Measurements from ENCODE around the gene RNPEP.

RNPEP gene

DNA sequence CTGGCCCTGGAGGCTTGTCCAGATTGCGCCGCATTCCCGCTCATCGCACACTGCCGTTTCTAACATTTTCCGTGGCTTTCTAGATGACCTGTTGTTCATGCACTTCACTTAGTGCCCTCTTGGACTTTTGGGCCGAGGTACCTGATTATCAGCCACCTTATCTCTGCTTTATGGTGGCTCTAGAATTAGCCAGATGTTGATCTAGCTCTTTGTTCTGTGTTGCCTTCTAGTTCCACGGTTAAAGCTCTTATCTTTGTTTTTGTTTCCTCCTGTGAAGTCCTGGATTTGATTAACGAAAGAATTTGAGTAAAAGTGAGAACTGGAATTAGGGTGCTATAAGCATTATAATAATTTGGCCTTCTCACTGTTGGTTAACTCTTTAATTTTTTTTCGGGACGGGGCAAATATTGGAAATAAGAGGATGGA, 945 bp downstream of the RNPEP start:
- H3K4me3 ChIP-seq (replicated peaks; ENCODE audit: low read depth, low read length), result peak overlapping the region; percentile 54
- TF ChIP-seq, protein P1, sequence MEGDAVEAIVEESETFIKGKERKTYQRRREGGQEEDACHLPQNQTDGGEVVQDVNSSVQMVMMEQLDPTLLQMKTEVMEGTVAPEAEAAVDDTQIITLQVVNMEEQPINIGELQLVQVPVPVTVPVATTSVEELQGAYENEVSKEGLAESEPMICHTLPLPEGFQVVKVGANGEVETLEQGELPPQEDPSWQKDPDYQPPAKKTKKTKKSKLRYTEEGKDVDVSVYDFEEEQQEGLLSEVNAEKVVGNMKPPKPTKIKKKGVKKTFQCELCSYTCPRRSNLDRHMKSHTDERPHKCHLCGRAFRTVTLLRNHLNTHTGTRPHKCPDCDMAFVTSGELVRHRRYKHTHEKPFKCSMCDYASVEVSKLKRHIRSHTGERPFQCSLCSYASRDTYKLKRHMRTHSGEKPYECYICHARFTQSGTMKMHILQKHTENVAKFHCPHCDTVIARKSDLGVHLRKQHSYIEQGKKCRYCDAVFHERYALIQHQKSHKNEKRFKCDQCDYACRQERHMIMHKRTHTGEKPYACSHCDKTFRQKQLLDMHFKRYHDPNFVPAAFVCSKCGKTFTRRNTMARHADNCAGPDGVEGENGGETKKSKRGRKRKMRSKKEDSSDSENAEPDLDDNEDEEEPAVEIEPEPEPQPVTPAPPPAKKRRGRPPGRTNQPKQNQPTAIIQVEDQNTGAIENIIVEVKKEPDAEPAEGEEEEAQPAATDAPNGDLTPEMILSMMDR (IDR thresholded peaks at IDR 0.05; ENCODE audit: low read depth, low read length, missing control alignments), result no peak
- DNase-seq (ENCODE audit: extremely low read depth, low read depth), result no peak

DNA sequence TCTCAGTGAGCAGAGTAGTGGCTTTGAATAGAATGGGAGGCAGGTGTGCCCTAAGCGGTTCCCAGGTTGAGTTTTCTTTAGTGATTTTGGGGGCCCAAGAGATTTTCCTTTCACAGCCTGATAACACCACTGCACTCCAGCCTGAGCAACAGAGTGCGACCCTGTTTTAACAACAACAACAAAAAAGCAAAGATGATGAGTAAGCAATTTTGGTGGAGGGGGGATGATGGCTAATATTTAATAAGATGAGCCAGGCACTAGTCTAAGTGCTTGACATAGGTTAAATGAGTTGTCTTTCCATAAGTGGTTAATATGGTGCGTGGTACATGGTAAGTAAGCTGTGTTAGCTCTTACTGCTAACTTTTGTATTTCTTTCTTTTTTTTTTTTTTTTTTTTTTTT, 2.0 kb downstream of the RNPEP start:
- TF ChIP-seq, protein P1 (IDR thresholded peaks at IDR 0.05; ENCODE audit: low read depth, low read length, missing control alignments), result no peak
- DNase-seq (ENCODE audit: extremely low read depth, low read depth), result no peak
- peak overlapping the region; percentile 54 for H3K4me3 ChIP-seq (replicated peaks; ENCODE audit: low read depth, low read length)

DNA sequence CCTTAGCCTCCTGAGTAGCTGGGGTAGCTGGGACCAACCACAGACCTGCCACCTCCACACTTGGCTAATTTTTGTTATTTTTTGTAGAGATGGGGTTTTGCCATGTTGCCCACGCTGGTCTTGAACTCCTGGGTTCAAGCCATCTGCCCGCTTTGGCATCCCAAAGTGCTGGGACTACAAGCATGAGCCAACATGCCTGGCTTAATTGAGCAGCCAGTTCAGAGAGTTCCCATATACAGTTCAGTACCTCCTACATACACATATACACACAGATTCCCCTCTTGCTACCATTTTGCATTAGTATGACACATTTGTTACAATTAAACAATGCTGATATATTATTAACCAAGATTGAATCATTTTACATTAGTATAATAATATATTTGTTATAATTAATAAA, 2.9 kb downstream of the RNPEP start:
- TF ChIP-seq, protein P1 (IDR thresholded peaks at IDR 0.05; ENCODE audit: low read depth, low read length, missing control alignments), result no peak

GRCh38 chr1:201988601-201989000, 6.2 kb downstream of the RNPEP start:
- DNase-seq (ENCODE audit: extremely low read depth, low read depth), result no peak

More for the DNA sequence above, 2.9 kb downstream of the RNPEP start:
- no peak for DNase-seq (ENCODE audit: extremely low read depth, low read depth)
- H3K4me3 ChIP-seq (replicated peaks; ENCODE audit: low read depth, low read length), result no peak overlapping the region

DNA sequence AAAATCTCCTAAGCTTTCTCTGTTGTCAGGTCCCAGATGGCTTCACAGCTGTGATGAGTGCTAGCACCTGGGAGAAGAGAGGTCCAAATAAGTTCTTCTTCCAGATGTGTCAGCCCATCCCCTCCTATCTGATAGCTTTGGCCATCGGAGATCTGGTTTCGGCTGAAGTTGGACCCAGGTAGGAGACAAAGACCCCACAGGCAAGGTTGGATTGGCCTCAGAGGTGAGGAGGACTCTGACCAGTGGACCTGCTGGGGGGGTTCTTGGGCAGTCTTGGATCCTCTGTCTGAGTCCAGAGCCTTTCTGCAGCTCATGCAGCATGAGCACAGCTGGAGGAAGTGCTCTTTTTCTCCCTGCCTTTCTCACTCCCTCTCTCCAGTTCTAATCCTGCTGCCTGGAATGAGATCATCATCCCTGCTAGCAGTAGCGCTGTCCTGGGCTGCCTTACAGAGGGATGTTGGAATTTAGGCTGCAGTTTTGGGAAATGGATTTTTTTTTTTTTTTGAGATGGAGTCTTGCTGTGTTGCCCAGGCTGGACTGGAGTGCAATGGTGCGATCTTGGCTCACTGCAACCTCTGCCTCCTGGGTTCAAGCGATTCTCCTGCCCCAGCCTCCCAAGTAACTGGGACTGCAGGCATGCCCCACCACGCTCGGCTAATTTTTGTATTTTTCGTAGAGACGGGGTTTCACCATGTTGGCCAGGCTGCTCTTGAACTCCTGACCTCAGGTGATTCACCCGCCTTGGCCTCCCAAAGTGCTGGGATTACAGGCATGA, 7.1 kb downstream of the RNPEP start:
- H3K4me3 ChIP-seq (replicated peaks; ENCODE audit: low read depth, low read length), result no peak overlapping the region
- no peak for DNase-seq (ENCODE audit: extremely low read depth, low read depth)
- TF ChIP-seq, protein P1 (IDR thresholded peaks at IDR 0.05; ENCODE audit: low read depth, low read length, missing control alignments), result no peak

More at GRCh38 chr1:201988601-201989000, 6.2 kb downstream of the RNPEP start:
- TF ChIP-seq, protein P1 (IDR thresholded peaks at IDR 0.05; ENCODE audit: low read depth, low read length, missing control alignments), result no peak
- no peak overlapping the region for H3K4me3 ChIP-seq (replicated peaks; ENCODE audit: low read depth, low read length)

GRCh38 chr1:201990427-201990826, 8.0 kb downstream of the RNPEP start:
- DNase-seq (ENCODE audit: extremely low read depth, low read depth), result no peak
- H3K4me3 ChIP-seq (replicated peaks; ENCODE audit: low read depth, low read length), result no peak overlapping the region
- TF ChIP-seq, protein P1 (IDR thresholded peaks at IDR 0.05; ENCODE audit: low read depth, low read length, missing control alignments), result no peak

Data from HFF-Myc (cell line).